Neural progenitor cell (in vitro differentiated cells): ENCODE measurements around the gene ZMYND12. TPM values are rescaled to one million over a fixed set of nuclear protein-coding genes. Genes with fewer than 3 reads are reported as not detected.
A peak's percentile ranks its signal among the peaks of the same experiment; 100 is the strongest.

ENCODE experiments used
- DNase-seq: peaks from one replicate; pipeline ENCODE4 v3.0.0-alpha.2; 2016; ENCODE audit warnings: low spot score
- H2AFZ ChIP-seq: fragments of 200-600 bp; sonication (generic); replicated peaks from 2 replicates; pipeline ENCODE4 v1.6.1; 2016; ENCODE audit warnings: antibody characterized with exemption
- H3F3A ChIP-seq: fragments of 200-600 bp; sonication (generic); 2 replicates; pipeline ENCODE4 v1.6.1; 2016; ENCODE audit warnings: antibody characterized with exemption, low read depth
- H3K27ac ChIP-seq: fragments of 200-600 bp; sonication (generic); 2 replicates; pipeline ENCODE4 v1.5.1; 2016; ENCODE audit warnings: mild to moderate bottlenecking
- H3K27me3 ChIP-seq: fragments of 200-600 bp; sonication (generic); 2 replicates; pipeline ENCODE4 v1.6.1; 2016; ENCODE audit warnings: mild to moderate bottlenecking, moderate library complexity
- H3K36me3 ChIP-seq: fragments of 200-600 bp; sonication (generic); 2 replicates; pipeline ENCODE4 v1.5.1; 2016
- H3K4me1 ChIP-seq: fragments of 200-600 bp; sonication (generic); 2 replicates; pipeline ENCODE4 v1.6.1; 2016; ENCODE audit warnings: mixed run types
- H3K4me2 ChIP-seq: fragments of 200-600 bp; sonication (generic); 2 replicates; pipeline ENCODE4 v1.6.1; 2016
- H3K4me3 ChIP-seq: fragments of 200-600 bp; sonication (generic); 2 replicates; pipeline ENCODE4 v1.5.1; 2016
- H3K79me2 ChIP-seq: fragments of 200-600 bp; sonication (generic); 2 replicates; pipeline ENCODE4 v1.6.1; 2016; ENCODE audit warnings: low read depth
- H3K9ac ChIP-seq: fragments of 200-600 bp; sonication (generic); 2 replicates; pipeline ENCODE4 v1.6.1; 2016
- H3K9me3 ChIP-seq: fragments of 200-600 bp; sonication (generic); 2 replicates; pipeline ENCODE4 v1.5.1; 2016; ENCODE audit warnings: low read depth
- H4K20me1 ChIP-seq: fragments of 200-600 bp; sonication (generic); 2 replicates; pipeline ENCODE4 v1.6.1; 2016; ENCODE audit warnings: low read depth
- H3K27ac Mint-ChIP-seq: 3 replicates; pipeline ENCODE4 v1.8.0; 2021; ENCODE audit warnings: mixed read lengths
- H3K27me3 Mint-ChIP-seq: 2 replicates; pipeline ENCODE4 v1.8.0; 2022; ENCODE audit warnings: low read depth, mild to moderate bottlenecking, inconsistent platforms, moderate library complexity, mixed read lengths; ENCODE audit not compliant: insufficient read depth
- H3K36me3 Mint-ChIP-seq: 3 replicates; pipeline ENCODE4 v1.8.0; 2021; ENCODE audit warnings: mixed read lengths
- H3K4me1 Mint-ChIP-seq: 3 replicates; pipeline ENCODE4 v1.8.0; 2021; ENCODE audit warnings: mixed read lengths
- H3K4me3 Mint-ChIP-seq: 3 replicates; pipeline ENCODE4 v1.8.0; 2021; ENCODE audit warnings: mild to moderate bottlenecking, moderate library complexity, mixed read lengths
- H3K9me3 Mint-ChIP-seq: 3 replicates; pipeline ENCODE4 v1.8.0; 2020; ENCODE audit warnings: mixed read lengths
- CTCF ChIP-seq: fragments of 200-600 bp; sonication (generic); IDR thresholded peaks from 2 replicates; pipeline ENCODE4 v1.5.1; 2017; ENCODE audit warnings: antibody characterized with exemption, mild to moderate bottlenecking
- EZH2 ChIP-seq: fragments of 200-600 bp; sonication (generic); IDR thresholded peaks from 2 replicates; pipeline ENCODE4 v1.6.1; 2017; ENCODE audit warnings: antibody characterized with exemption, mild to moderate bottlenecking, moderate library complexity
- EZH2phosphoT487 ChIP-seq: fragments of 200-600 bp; sonication (generic); IDR thresholded peaks from 2 replicates; pipeline ENCODE4 v1.6.1; 2017; ENCODE audit warnings: antibody characterized with exemption
- total RNA-seq: library from RNA; depleted of rRNA; stranded (reverse); fragments of >200 nt; gene quantifications from 2 replicates; pipeline ENCODE4 v1.2.3, GENCODE V29; 2015; ENCODE audit warnings: low replicate concordance

ZMYND12 gene
- total RNA-seq, 1 donor from 2014 or later: 1.3 TPM

DNA sequence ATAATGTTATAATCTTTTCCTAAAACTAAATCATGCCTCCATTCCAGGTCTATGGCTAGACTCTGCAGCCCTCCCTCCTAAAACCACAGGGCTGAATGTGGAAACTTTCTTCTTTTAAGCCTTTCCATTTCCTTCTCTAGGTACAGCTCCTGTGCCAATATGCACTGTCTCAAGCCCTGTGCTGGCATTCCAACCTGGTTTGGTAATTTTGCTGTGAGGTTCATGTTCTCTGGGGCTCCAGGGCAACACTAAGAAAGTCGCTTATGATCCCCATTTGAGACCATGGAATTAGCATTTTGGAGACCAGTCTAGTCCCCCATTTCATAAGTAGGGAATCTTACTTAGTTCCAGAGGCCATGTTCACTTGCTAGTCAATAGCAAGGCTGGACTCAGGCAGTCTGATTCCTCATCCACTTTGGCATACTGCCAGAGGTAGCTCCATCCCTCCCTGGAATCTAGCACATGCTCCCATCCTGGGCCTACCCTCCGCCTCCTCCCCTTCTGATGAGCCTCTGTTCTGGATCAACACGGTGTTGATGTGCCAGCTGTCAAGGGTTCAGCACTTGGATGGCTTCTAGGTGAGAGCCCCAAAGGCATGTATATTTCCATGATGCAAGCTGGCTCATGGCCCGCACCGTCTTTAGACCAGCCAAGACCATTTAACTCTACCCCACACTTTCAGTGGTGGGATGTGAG, 36.5 kb downstream of the ZMYND12 start:
- Histone ChIP-seq H3K4me1 (peaks cover 18% of the 10 kb centered on the region), H3K4me2 (peak overlapping the region; percentile 38), H3K9ac (no peak overlapping the region), H3K27me3 (no peaks in the 10 kb centered on the region), H3F3A (peaks cover 11% of the 10 kb centered on the region), H3K36me3 (no peaks in the 10 kb centered on the region), H4K20me1 (no peaks in the 10 kb centered on the region), H3K9me3 (no peaks in the 10 kb centered on the region), H3K79me2 (no peaks in the 10 kb centered on the region), H3K4me3 (no peak overlapping the region), H3K27ac (no peak overlapping the region), H2AFZ (no peak overlapping the region)
- H3K27me3 Mint-ChIP-seq: peaks cover 2% of the 10 kb centered on the region
- no peak overlapping the region for H3K4me3 Mint-ChIP-seq
- H3K36me3 Mint-ChIP-seq: no peaks in the 10 kb centered on the region
- TF ChIP-seq EZH2: no peak
- no peak for TF ChIP-seq CTCF
- H3K4me1 Mint-ChIP-seq: peaks cover 32% of the 10 kb centered on the region
- H3K9me3 Mint-ChIP-seq: no peaks in the 10 kb centered on the region
- DNase-seq: no peak
- no peak overlapping the region for H3K27ac Mint-ChIP-seq

GRCh38 chr1:42418516-42418915, 37.3 kb downstream of the ZMYND12 start:
- DNase-seq: peak; percentile 53
- no peak overlapping the region for H3K27ac Mint-ChIP-seq

DNA sequence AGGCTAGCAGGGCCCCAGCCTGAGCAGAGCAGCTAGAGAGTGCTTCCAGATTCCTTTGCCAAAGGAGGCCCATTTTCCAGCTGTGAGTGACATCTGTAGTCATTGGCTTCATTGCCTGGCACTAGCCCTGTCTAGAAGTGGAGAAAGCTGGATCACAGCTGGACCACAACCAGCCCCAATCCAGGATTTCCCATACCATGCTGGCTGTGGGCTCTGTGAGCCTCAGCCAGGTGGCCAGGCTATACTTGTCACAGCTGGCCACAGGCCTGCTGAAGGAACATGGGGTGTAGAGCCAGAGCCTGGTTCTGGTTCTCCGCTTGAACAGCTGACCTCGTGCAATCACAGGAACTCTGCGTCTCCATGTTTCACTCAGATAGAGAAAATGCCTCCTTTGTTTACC, 38.7 kb downstream of the ZMYND12 start:
- no peak overlapping the region for H3K27ac Mint-ChIP-seq
- H3K4me1 ChIP-seq: peaks cover 18% of the 10 kb centered on the region
- no peaks in the 10 kb centered on the region for H3K36me3 ChIP-seq
- peaks cover 11% of the 10 kb centered on the region for H3F3A ChIP-seq
- no peak for DNase-seq
- H3K79me2 ChIP-seq: no peaks in the 10 kb centered on the region
- peaks cover 20% of the 10 kb centered on the region for H3K4me1 Mint-ChIP-seq
- H3K9me3 Mint-ChIP-seq: no peaks in the 10 kb centered on the region
- no peak overlapping the region for H3K4me3 Mint-ChIP-seq
- H3K9me3 ChIP-seq: no peaks in the 10 kb centered on the region
- H3K9ac ChIP-seq: no peak overlapping the region
- H3K36me3 Mint-ChIP-seq: no peaks in the 10 kb centered on the region
- H3K27me3 Mint-ChIP-seq: peaks cover 2% of the 10 kb centered on the region
- H3K27ac ChIP-seq: no peak overlapping the region
- no peaks in the 10 kb centered on the region for H4K20me1 ChIP-seq
- TF ChIP-seq EZH2: no peak
- no peak for TF ChIP-seq EZH2phosphoT487
- no peak for TF ChIP-seq CTCF
- no peak overlapping the region for H3K4me2 ChIP-seq
- H3K4me3 ChIP-seq: no peak overlapping the region
- no peak overlapping the region for H2AFZ ChIP-seq
- no peaks in the 10 kb centered on the region for H3K27me3 ChIP-seq

More at GRCh38 chr1:42418516-42418915, 37.3 kb downstream of the ZMYND12 start:
- Histone ChIP-seq H3K27ac (no peak overlapping the region), H3K4me2 (peak overlapping the region; percentile 38), H4K20me1 (no peaks in the 10 kb centered on the region), H2AFZ (no peak overlapping the region), H3K27me3 (no peaks in the 10 kb centered on the region), H3F3A (peaks cover 11% of the 10 kb centered on the region), H3K9me3 (no peaks in the 10 kb centered on the region), H3K4me3 (no peak overlapping the region), H3K4me1 (peaks cover 18% of the 10 kb centered on the region), H3K9ac (no peak overlapping the region), H3K79me2 (no peaks in the 10 kb centered on the region), H3K36me3 (no peaks in the 10 kb centered on the region)
- Mint-ChIP-seq H3K9me3 (no peaks in the 10 kb centered on the region), H3K4me3 (no peak overlapping the region), H3K4me1 (peaks cover 29% of the 10 kb centered on the region), H3K27me3 (peaks cover 2% of the 10 kb centered on the region), H3K36me3 (no peaks in the 10 kb centered on the region)
- TF ChIP-seq EZH2phosphoT487 (no peak), EZH2 (no peak), CTCF (no peak)
